HG02870 (cell line): ENCODE data around the gene RAB40A.
A peak's percentile ranks its signal among the peaks of the same experiment; 100 is the strongest.

Source experiments
- ATAC-seq: cut with Tn5 transposase; IDR thresholded peaks from one replicate; pipeline ENCODE4 v1.9.1; 2021; ENCODE audit warnings: mild to moderate bottlenecking, moderate library complexity; ENCODE audit not compliant: unreplicated experiment

Gene RAB40A, protein sequence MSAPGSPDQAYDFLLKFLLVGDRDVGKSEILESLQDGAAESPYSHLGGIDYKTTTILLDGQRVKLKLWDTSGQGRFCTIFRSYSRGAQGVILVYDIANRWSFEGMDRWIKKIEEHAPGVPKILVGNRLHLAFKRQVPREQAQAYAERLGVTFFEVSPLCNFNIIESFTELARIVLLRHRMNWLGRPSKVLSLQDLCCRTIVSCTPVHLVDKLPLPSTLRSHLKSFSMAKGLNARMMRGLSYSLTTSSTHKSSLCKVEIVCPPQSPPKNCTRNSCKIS

DNA sequence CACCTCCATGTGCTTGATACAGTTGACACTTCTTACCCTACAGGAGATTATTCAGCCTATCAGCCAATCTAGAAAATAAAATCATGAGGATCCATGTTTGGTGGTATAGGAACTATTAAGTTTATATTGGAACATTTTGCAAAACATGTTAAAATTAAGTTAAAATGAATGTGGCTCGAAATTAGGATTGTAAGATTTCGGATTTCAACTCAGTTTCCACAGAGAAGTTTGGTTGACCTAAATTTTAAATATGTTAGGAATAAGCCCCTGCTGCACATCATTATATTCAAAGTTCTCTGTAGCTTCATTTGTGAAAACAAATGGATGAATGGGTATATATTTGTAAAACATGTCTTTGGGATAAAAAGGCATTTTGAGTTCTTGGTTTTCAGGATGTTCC lies at the start of gene RAB40A:
TSS of gene RAB40A (minus strand) at position 101 of the 400 bp plus-strand sequence. CDS start 18,733 bp downstream, outside the sequence.
- no peak for ATAC-seq

DNA sequence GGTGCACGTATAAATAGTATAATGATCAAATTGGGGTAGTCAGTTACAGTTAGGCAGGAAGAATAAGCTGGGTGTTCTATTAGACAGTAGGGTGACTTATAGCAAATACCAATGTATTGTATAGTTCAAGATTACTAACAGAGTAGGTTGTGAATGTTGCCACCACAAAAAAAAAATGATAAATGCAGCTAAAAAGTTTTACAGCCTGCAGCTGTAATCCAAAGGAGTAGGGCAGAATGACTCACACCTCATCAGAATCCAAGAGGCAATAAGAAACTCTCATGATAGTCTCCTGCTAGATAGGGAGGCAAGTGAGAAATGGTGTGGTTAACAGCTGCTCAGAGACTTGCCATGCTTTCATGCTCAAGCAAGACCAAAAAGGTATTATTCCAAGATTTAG lies 46.5 kb upstream of the RAB40A start:
- ATAC-seq, result no peak

- ATAC-seq, result peak; percentile 63
Measured at GRCh38 chrX:103565197-103565596, 45.9 kb upstream of the RAB40A start.

DNA sequence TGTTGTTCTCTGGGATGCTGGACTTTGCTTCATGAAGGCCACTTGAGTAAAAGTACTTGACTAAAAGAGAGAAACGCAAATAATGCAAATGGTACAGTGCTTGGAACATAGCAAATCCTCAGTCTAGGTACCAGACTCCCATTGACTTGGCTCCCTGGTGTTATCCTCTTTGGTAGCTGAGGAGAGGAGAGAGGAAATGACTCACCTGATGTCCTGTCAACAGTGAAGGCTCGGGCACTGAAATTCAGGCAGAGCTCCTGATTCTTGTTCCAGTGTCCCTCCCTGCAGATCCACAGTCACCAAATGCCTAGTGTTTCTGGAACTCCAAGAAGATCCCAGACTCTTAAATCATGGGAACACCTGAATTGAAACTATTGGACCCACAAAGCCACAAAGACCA lies 43.5 kb upstream of the RAB40A start:
- no peak for ATAC-seq

DNA sequence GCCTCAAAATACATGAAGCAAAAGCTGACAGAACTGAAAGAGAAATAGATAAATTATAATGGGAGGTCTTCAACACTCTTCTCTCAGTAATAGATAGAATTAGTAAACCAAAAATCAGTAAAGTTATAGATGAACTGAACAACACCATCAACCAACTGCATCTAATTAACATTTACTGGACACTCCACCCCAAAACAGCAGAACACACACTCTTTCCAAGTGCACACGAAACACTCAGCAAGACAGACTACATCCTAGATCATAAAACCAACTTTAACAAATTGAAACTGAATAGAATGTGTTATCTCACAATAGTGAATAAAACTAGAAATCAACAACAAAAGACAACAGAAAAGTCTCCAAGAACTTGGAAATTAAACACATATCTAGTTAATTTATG lies 41.0 kb upstream of the RAB40A start:
- ATAC-seq, result no peak

DNA sequence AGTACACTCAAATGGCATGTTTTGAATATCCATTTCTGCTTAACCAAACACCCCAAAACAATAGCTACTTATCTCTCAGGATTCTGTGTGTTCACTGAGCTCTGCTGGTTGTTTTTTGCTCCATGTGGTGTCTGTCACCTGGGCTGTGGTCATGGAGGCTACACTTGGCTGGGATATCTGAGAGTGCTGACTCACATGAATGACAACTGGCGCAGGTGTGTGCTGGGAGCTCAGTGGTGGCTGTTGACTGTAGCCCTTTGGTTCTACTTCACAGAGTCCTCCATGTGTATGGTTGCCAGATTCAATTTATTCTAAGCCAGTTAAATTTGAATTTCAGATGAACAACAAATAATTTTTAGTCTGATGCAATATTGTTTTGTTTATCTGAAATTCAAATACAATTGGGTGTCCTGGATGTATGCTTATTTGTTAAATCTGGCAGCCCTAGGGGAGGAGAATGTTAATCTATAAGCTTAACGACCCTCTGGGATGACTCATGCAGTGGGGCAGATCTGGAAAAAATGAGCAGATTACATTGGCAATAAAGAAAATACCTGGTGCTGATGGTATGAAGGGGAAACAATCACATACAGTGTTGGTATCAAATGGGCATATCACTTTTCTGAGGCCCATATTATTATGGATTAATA lies 37.8 kb upstream of the RAB40A start:
- ATAC-seq, result no peak

DNA sequence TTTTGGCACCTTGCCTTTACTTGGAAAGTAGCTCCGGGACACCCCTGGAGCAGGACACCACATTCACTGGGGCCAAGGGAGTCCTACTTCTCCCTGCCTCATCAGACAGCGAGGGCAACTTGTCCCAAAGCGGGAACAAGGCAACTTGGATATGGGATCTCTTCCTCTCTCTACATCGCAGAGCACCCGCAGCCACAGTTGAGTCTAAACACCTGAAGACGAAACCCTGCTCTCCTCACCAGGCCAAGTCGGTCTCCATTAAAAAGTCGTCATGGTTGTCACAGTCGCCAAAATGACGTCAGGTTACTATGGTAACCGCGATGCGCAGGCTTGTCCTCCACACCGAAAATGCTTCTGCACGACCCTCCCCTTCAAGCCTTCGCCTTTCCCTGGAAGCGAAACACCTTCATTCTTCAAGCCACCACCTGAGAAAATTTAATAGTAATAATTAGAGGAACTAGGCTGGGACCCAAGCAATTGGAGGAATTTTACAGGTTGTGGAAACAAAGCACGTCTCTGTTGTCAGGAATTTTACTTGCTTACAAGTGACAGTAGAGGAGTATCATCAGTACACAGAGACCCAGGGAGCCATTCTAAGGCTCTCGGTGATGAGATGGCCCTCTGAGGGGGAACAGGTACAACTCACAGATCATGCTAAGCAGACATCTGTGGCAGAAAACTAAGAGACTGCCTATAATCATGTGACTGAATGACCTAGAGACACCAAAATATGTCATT lies 35.6 kb upstream of the RAB40A start:
- peak; percentile 97 for ATAC-seq

- no peak for ATAC-seq
Measured at GRCh38 chrX:103552236-103552635, 32.9 kb upstream of the RAB40A start.

DNA sequence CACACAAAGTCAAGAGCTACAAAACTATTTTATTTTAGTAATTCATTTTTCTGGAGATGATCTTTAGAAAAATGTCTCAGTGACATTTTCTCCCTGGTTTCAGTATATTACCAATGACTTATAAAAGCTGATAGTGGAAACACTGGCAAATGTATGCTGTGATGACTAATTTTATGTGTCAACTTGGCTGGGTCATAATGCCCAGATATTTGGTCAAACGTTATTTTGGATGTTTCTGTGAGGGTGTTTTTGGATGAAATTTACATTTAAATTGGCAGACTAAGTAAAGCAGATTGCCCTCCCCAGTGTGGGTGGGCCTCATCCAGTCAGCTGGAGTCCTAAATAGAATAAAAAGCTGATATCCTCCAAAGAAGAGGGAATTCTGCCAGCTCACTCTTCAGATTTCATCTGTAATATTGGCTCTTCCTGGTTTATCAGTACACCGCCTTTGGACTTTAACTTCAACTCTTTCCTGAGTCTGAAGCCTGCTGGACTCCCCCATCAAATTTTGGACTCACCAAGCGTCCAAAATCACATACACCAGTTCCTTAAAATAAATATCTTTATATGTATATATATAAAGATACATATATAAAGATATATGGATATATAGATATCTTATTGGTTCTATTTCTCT lies 31.2 kb upstream of the RAB40A start:
- no peak for ATAC-seq

- no peak for ATAC-seq
Measured at GRCh38 chrX:103549916-103550315, 30.6 kb upstream of the RAB40A start.

DNA sequence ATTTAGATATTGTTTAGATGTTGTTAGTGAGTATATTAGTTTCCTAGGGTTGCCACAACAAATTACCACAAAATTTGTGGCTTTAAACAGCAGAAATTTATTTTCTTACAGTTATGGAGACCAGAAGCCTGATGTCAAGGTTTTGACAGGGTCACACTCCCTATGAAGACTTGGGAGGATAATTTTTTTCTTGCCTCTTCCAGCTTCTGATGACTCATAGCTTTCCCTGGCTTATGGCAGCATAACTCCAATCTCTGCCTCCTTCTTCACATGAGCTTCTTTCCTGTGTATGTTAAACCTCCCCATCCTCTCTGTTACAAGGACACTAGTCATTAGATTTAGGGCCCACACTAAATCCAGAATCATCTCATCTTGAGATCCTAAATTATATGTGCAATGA lies 20.9 kb upstream of the RAB40A start:
- no peak for ATAC-seq

- no peak for ATAC-seq
Measured at GRCh38 chrX:103539695-103540094, 20.4 kb upstream of the RAB40A start.

DNA sequence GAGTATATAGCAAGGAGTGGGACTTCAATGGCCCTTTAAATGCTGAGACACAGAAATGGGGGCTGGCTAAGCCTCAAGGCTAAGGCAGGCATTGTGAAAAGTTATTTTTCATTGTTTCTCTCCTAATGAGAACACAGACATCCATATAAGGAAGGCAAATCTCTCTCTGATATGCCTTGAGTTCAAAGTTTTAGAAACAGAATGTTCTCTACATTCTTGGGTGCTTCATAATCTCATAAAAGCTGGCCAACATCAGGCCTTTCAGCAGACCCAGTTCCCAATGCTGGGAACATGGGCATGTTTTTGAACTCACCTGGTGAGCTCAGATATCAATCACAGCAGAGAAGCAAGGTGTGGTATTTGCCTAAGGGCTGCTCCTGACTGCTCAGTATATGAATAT lies 19.4 kb upstream of the RAB40A start:
- no peak for ATAC-seq

GRCh38 chrX:103537871-103538387 lies 18.6 kb upstream of the RAB40A start:
- no peak for ATAC-seq

- ATAC-seq, result no peak
Measured at GRCh38 chrX:103536732-103537131, 17.4 kb upstream of the RAB40A start.

DNA sequence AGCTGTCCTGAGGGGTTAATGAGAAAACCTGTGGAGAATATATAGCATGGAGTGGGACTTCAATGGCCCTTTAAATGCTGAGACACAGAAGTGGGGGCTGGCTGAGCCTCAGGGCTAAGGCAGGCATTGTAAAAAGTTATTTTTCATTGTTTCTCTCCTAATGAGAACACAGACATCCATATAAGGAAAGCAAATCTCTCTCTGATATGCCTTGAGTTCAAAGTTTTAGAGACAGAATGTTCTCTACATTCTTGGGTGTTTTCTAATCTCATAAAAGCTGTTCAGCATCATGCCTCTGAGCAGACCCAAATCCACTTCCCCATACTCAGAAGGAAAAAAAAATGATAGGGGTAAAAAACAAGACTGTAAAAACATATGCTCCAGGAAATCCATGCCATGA lies 16.8 kb upstream of the RAB40A start:
- no peak for ATAC-seq

- no peak for ATAC-seq
Measured at GRCh38 chrX:103535206-103535605, 15.9 kb upstream of the RAB40A start.

GRCh38 chrX:103533511-103534216 lies 14.4 kb upstream of the RAB40A start:
- peak; percentile 57 for ATAC-seq

DNA sequence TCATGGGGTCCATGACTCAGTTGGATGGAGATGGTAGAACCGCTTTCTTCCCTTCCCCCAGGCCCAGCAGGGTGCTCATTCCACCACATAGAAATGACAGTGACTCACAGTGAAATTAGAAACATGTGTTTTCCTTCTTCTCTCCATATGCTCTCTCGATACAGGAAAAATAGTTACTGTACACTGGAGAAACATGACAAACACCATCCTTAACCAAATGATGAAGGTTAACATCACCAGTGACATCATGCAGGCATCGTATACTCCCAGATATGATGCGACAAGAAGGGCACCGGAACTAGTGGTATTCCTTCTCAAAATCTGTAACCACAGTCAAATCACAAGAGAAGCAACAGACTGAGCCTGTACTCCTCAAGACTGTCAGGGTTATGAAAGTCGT lies 11.7 kb upstream of the RAB40A start:
- no peak for ATAC-seq

DNA sequence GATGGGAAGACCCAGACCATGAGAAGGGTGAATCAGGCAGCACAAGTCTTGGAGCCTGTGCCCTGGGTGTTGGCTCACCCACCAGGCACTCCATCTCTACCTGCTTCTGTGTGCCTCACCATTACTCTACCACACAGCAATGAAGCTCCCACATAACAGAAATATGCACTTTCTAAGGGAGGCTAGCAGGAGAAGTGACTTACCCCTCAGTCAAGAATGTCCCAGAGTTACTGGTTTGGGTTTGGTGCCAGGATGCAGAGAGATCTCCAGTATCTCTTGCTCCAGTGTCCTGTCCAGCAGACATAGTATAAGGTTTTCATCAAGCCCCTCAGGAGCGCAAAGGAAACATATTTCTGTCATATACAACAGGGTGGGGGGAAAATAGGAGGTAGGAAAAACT lies 11.3 kb upstream of the RAB40A start:
- ATAC-seq, result no peak

GRCh38 chrX:103529550-103529949 lies 10.3 kb upstream of the RAB40A start:
- no peak for ATAC-seq
